ENCODE results near the gene IQCH.
A peak's percentile ranks its signal among the peaks of the same experiment; 100 is the strongest.
"Not testable (repeated sequence)": the region's sequence is repeated elsewhere in the genome, so short reads cannot be mapped to it uniquely, and the experiment has no call there.

Gene IQCH

DNA sequence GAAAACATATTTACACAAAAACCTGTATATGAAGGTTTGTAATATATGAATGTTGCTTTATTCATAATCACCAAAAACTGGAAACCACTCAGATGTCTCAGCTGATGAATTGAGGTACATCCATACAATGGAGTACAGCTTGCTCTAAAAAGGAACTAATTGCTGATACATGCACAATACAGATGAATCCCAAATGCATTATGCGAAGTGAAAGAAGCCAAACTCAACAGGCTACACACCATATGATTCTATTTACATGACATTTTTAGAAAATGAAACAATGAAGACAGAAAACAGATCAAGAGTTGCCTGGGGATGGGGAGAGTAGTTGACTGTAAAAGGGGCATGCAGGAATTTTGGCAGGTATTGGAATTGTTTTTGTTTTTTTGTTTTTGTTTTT, 95.5 kb downstream of the IQCH start:
- DNase-seq, result no peak

DNA sequence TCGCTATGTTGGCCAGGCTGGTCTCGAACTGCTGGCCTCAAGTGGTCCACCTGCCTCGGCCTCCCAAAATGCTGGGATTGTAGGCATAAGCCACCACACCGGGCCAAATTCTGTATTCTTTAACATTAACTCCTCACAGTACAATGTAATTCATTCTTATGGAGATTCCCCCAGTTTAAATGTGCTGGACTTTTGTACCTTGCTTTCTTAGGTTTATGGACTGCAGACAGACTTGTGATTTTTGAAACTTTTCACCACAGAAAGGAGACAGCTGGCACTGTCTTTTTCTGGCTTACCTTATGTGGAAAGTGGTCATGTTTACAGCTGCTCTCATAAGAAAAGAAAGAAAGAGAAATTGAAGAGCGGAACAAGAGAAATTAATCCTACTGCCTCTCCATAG, 103.8 kb downstream of the IQCH start:
- no peak for DNase-seq

DNA sequence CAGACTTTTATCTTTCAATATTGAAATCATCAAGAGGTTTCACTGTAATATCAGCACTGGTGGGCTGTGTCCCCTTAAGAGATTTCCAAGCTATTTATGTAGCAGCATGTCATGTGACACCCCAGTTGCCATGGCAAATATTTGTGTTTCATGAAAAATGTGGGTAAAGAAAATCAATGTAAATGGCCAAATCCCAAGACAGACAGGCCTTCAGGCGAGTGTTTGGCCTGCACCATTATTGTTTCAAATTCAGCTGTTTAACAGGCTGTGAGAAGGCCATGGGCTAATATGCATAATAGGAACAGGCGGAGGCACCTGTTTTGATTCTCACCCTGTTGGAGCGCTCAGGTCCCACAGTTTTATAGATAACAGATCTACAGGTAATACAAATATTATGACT, 104.2 kb downstream of the IQCH start:
- DNase-seq, result peak in 5 of 56 donors; percentile 1 to 41 (median 2)

DNA sequence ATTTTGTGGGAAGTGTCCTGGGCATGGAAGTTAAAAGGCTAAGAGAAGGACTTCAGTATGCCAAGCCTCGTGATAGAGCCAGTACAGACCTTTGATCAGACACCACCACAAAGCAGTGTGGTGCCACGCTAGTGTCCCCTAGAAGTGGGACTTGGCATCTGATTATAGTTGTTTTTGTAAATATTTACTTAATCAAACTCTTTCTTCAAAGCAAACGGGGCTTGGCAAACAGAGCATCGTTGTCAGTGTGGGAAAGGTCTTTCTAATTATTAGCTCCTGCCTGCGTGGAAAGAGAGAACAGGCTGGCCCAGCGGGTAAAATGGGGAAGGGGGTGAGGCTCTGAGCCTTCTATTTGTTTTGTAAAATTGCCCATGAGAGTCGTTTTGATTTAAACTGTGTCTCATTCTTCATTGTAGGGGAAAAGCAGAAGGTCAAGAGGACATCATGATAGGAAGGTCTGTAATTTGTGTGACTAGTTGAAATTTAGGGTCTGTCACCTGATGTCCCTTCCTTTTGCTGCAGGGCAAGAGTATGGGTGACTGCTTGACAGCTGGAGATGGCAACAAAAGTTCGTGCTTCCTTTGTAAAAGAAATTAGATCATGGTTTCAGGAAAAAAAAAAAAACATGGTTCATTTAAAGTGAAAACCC, 105.0 kb downstream of the IQCH start:
- DNase-seq, result no peak

DNA sequence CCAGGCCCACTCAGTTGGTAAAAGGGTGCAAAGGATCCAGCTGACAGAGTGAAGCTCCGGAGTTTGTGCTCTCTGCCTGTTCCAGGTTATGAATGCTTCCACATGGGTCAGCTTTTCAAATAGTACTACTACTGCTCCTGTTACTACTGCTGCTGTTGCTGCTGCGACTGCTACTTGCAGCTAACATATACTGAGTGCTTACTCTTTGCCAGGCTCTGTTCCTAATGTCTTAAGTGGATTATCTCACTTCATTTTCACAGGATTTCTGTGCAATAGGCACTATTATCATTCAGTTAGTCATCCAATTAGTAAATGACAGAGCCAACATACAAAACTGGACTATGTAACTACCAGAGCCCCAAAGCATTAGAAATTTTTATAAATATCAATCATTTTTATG, 106.5 kb downstream of the IQCH start:
- no peak for DNase-seq

DNA sequence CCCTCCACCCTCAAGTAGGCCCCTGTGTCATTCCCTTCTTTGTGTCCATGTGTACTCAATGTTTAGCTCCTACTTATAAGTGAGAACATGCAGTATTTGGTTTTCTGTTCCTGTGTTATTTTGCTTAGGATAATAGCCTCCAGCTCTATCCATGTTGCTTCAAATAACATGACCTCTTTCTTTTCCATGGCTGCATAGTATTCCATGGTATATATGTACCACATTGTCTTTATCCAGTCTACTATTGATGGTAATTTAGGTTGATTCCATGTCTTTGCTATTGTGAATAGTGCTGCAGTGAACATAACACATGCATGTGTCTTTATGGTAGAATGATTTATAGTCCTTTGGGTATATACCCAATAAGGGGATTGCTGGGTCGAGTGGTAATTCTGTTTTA, 109.1 kb downstream of the IQCH start:
- not testable (repeated sequence) for DNase-seq

DNA sequence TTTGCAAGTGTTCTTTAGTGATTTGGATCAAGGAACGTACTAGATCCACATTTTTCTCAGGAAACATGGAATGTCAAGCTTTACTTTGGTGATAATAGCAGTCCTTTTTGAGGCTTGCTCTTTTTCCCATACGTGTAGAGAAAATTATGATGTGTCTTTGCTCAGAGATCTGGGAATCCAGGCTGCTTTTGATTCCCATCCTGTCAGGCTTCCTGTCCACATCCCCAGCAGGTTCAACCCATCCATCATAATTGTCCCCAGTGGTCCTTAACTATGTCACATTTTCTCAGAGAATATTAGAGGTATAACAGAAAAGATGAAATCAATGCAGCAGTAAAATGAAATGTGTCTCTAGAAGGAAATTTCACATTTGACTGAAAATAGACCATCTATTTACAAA, 111.4 kb downstream of the IQCH start:
- no peak for DNase-seq

DNA sequence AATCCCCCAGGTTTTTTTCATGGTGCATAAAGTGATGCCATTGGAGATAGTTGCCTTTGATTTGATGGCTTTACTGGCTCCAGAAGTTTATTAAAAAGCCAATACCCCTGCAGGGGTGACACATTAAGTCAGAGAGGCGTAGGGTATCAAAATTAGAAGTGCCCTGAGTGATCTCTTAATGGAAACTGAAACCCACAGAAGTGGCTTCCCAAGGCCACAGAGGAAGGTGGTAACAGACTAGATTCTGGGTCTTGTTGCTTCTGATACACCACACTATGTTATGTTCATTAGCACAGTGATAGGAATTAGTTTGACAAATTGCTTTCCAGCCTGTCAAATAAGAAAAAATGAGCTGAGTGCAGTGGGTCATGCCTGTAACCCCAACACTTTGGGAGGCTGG, 112.3 kb downstream of the IQCH start:
- no peak for DNase-seq

DNA sequence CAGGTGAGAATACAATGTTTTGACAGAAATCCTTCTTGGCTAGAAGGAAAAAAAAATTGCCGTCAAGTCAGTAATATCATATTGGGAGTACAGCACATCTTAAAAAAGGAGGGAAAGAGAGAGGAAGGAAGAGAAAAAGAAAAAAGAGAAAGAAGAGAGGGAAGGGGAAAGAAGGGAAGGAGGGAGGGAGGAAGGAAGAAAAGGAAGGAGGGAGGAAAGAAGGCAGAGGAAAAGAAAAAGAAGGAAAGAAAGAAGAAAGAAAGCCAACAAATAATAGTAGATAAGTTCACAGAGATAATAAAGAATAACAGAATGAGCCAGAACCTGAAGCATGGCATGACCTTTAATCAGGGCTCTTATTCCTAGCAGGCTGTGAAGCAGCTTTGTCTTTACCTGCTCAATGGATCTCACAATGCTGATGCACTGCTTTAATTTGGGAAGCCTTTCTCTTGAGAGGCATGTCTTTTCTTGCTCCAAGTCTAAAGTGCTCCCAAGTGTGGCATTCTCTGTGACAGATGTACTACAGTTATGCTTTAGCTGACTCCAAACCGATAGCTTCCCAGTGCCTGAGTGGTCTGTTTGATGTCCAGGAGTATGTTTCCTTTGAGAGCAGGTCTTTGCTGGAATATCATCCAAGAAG, 114.9 kb downstream of the IQCH start:
- no peak for DNase-seq

DNA sequence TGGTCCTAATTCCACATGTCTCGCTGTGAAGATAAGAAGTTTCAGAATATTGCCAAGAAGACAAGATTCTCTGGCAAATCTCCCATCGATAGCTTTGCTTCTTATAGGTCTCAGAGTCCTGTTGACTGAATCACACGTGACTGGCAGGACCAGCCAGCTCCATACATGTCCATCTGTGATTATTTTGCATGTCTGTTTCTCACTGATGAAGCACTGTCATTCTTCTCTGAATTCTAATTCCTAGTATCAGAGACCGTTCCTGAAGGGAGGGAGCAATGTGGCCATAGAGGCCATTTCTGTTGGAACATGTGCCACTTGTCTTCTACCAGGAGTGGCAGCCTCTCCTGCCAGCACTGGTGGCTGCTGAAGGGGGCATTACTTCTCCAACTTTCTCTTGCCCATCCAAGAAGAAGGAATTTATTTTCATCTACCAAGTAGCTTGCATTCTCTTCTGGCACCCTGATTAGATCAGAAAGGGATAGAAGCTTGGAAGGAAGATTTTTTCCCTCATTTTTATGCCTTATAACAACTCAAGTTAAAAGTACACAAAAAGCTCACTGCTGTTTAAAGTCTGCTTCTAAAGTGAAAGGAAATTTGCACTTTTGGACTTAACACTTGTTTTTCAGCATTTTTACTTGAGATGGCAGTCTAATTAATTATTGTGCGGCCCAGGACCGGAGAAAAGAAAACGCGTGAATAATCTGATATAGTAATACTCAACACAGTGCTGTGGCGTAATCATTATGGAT, 115.8 kb downstream of the IQCH start:
- DNase-seq, result no peak

DNA sequence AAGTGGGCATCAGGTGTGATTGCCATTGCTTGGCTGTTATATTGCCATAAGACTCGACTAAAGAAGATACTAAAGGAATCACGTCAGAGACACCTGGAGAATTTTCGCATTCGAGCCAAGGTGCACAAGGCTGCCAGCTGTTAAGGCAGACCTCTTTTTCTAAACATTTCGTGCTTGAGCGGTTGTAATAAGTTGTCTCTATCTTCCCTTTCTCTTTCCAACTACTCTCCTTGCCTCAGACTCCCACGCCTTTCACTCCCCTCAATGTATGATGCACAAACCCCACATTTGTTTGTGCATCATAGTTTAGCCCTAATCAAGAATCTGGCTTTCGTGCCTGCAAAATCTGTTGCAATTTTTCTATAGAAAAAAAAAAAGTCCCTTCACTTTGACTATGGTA, 118.0 kb downstream of the IQCH start:
- no peak for DNase-seq

DNA sequence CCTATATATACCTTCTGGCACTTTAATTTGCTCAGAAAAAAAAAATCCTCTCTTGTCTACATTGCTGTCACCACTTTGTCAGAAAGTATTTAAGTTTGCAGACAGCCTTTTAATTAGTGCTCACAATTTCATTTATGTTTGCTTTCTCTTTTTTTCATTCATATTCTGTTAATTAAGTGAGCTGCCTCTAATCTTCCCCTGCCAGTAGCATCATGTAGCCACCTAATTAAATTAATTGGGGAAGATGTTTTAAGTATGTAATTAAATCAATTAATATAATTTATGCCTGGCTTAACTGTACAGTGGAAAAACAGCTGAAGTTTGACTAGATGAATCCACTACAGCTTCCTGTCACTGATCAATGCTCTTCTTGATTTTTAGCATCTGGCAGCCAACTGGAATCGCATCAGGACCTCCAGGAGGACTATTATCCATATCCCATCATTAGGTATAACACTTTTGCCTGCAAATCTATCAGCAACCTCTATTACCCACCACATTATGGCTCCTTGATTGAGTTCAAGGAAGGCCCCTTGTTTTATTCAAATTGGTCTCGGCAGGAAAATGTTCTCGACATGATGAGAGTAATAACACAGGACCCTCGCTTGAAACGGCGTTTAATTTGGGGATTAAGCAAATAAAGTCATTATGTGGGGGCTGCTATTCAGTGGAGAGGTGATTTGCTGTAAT, 118.5 kb downstream of the IQCH start:
- DNase-seq, result no peak

DNA sequence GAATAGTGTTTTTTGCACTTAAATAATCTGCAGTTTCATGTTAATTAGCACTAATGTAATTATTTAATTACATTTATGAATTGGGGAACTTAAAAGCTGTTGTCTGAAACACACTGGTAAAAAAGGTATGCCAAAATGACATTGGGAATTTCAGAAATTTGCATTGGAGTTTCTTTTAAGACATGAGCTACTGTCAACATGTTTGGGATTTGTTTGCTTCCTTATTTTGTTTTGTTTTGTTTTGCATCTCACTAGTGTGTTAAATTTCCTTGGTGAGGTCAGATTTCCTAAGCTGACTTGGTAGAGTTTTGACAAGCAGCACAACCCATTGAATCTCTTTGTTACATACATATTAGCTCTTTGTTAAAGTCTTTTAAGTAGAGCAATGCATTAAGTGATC, 119.4 kb downstream of the IQCH start:
- no peak for DNase-seq

DNA sequence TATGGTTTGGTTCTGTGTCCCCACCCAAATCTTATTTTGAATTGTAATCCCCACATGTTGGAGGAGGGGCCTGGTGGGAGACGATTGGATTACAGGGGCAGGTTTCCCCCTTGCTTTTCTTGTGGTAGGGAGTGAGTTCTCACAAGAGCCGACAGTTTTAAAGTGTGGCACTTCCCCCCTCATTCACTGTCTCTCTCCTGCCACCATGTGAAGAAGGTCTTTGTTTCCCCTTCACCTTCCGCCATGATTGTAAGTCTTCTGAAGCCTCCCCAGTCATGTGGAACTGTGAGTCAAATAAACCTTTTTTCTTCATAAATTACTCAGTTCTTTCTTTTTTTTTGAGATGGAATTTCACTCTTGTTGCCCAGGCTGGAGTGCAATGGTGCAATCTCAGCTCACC, 124.9 kb downstream of the IQCH start:
- DNase-seq, result no peak

DNA sequence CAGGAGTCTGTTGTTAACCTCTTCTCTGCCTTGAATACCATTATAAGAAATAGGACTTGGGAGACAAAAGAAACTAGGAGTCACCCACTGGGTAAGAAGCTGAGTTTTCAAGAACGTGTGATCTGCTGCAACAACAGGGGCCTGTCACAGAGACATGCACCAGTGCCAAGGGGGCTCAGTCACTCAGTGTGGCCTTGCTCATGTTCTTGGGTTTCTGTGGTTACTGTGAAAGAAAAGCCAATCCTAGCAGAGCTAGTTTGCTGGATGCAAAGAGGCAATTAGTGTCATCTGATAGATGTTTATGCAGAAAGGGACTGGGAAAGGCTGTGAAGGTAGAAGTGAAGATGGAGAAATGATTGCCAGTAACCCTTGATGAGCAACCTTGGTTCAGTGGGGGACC, 126.3 kb downstream of the IQCH start:
- DNase-seq, result no peak

DNA sequence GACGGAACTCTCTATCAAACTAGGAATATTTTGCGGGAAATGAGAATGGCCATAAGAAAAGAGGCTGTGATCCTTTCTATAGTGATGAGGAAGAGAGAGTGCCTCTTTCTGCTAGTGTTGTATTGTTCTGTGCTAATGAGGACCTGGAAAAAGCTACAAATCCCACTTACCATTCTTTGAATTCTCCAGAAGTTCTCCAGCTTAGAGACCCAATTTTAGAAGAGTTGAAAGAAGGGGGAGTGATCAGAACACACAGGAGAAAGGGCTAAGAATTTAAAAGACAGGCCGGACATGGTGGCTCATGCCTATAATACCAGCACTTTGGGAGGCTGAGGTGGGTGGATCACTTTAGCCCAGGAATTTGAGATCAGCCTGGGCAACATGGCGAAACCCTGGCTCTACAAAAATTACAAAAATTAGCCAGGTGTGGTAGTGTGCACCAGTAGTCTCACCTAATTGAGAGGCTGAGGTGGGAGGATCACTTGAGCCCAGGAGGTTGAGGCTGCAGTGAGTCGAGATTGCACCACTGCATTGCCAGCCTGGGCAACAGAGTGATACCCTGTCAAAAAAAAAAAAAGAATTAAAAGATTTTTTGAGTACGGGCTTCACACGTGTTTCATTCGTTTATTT, 126.9 kb downstream of the IQCH start:
- DNase-seq, result no peak

DNA sequence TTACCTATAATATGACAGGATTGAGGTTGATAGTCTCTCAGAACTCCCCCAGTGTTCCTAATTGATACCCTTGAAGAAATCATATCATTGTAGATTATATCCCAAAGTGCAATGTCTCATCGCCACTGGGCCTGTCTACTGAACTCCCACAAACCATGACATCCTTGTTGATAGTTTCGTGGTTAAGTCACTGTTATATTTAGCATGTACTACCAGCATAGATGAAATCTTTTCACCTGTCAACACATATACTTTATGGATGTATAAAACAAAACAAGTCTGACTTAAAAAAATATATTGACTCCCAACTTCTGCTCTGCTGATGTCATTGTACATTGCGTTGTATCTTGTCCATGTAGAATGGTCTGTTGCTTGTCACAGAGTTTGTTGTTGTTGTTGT, 128.1 kb downstream of the IQCH start:
- DNase-seq, result no peak

DNA sequence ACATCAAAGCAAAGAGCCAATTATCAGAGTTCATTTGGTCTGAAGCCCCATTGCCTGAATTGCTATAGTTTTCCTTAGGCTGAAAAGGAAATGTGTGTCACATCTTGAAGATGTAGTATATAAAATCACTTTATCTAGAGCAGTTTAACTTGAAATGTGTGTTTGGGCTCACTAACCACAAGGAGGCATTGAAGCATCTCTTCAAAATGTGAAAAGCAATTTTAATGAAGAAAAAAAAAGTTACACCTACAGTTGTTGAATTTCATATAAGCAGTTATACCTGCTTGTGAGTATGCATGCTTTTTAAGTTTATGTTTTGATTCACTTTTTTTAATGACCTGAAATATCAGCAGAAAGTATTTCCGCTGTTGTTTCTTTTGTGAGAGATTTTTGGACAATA, 129.3 kb downstream of the IQCH start:
- DNase-seq, result no peak

DNA sequence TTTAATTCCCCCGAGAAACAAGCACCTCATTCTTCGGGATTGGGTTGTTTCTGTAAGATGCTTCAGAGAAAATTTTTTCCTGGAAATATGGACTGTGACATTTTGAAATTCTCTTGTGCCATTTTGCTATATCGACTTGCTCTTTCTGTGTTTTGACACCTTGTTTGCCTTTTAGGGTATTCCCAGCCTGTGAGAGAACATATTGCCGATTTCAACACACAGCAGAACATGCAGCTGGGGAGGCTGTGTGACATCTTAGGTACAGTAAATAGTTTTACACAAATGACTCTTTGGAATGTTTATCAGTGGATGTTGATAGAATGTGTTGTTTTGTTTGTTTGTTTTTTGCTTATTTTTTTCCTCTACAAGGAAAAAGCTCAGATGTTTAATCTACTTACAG, 130.2 kb downstream of the IQCH start:
- no peak for DNase-seq

DNA sequence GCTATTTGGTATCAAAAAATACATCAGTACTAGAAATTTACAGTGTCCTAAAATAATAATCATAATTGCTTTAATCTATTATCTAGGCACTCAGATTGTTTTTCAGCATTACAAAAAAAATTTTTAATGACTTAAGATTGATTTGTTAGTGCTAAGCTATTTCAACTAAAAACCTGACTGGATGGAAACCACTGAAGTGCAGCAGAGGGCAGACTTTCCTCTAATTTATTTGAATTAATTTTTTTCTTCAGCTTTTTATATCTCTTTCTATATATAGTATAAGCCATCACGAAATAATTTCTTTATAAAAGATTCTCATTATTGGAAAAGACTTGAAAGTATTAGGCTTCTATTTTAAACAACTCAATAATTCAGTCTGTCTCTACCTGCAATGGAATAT, 131.4 kb downstream of the IQCH start:
- no peak for DNase-seq

DNA sequence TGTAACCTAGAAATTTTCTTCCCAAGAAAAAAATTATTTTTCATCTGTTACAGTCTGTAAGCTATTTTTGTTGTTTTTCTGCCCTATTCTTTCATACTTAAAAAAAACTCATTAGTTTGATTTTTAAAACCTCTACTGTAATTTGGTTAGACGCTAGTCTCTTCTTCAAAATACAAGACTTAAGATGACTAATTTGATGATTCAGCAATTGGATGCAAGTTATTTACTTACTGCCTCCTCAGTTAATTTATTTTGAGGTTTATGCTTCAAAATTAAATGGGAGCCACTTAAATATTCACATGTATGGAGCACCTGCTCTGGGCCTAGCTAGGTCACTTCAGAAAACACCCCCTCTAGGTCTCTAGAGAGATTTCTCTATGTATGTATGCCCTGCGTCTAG, 132.4 kb downstream of the IQCH start:
- no peak for DNase-seq

DNA sequence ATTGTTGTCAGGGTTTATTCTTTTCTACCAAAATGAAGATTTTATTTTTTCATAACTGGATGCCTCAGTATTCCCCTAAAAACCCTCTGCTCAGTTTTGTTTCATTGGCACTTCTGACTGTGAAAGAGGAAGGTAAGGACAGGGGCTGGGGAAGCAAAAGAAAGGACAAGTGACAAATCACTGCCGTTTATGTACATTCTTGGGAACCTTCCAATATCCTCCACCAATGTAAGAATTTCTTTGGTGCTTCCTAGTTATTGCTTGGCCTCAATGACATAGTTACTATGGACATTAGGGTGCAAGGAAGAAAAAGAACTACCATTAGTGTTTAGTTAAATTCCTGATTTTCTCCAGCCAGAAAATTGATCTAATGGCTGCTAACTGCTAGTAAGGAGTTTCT, 135.4 kb downstream of the IQCH start:
- DNase-seq, result no peak
